Stomach (tissue), 4 donors: Measurements from ENCODE around the gene AUNIP.

Experiments
- CTCF ChIP-seq, 7 experiments: fragments of 450-650 bp in 4 of 7; fragments of 200-600 bp in 3 of 7; sonication (generic) in 3 of 7; IDR thresholded peaks; one replicate each; pipeline ENCODE4 v1.5.1; 2016 to 2019; ENCODE audit warnings: antibody characterized with exemption in 7 of 7, control low read depth in 2 of 7, mild to moderate bottlenecking in 1 of 7
- EP300 ChIP-seq: sonication (generic); formaldehyde crosslinking; IDR thresholded peaks from one replicate; pipeline ENCODE4 v1.6.1; 2017; ENCODE audit warnings: antibody characterized with exemption
- POLR2A ChIP-seq, 4 donors: fragments of 450-650 bp; IDR thresholded peaks; one replicate each; pipeline ENCODE4 v1.6.1; 2016; ENCODE audit warnings: antibody characterized with exemption in 4 of 4, control low read depth in 2 of 4, mild to moderate bottlenecking in 1 of 4, moderate library complexity in 1 of 4
- POLR2AphosphoS5 ChIP-seq, 3 donors: sonication (generic); formaldehyde crosslinking; IDR thresholded peaks; one replicate each; pipeline ENCODE4 v1.6.1; 2016; ENCODE audit warnings: antibody characterized with exemption in 3 of 3

GRCh38 chr1:25833158-25833557 is 26.1 kb downstream of the AUNIP start:
- TF ChIP-seq CTCF (IDR thresholded peaks at IDR 0.05) (no peak), EP300 (no peak), POLR2AphosphoS5 (IDR thresholded peaks at IDR 0.05) (no peak), POLR2A (IDR thresholded peaks at IDR 0.05) (no peak)
